Right lobe of liver (tissue), 6 donors: ENCODE results near the gene CRX. TPM values are rescaled to one million over a fixed set of nuclear protein-coding genes. Genes with fewer than 3 reads are reported as not detected.

ENCODE experiments used
- ATAC-seq, 4 donors: fragments of 200-7000 bp; cut with Tn5 transposase; one replicate each; pipeline ENCODE4 v1.9.1; 2020; ENCODE audit warnings: mild to moderate bottlenecking in 4 of 4, moderate library complexity in 4 of 4
- DNase-seq, 3 donors: peaks; one replicate each; pipeline ENCODE4 v3.0.0-alpha.2; 2020
- H3K27ac ChIP-seq, 3 donors: fragments of 200-600 bp; one replicate each; pipeline ENCODE4 v1.8.0; 2022
- H3K27me3 ChIP-seq, 2 donors: fragments of 200-600 bp; one replicate each; pipeline ENCODE4 v1.8.0; 2022
- H3K36me3 ChIP-seq, 4 donors: fragments of 200-600 bp; sonication (generic) in 1 of 4; one replicate each; pipeline versions ENCODE4 v1.5.1 to v1.8.0; 2017 to 2022; ENCODE audit warnings: control low read depth in 1 of 4
- H3K4me1 ChIP-seq, 4 donors: fragments of 200-600 bp; sonication (generic) in 1 of 4; one replicate each; pipeline versions ENCODE4 v1.5.1 to v1.8.0; 2017 to 2022; ENCODE audit warnings: control low read depth in 1 of 4
- H3K4me3 ChIP-seq, 3 donors: fragments of 200-600 bp; one replicate each; pipeline ENCODE4 v1.8.0; 2022
- H3K9me3 ChIP-seq, 4 donors: fragments of 200-600 bp; sonication (generic) in 1 of 4; one replicate each; pipeline versions ENCODE4 v1.5.1 to v1.8.0; 2017 to 2022; ENCODE audit warnings: control low read depth in 1 of 4
- POLR2A ChIP-seq: fragments of 450-650 bp; IDR thresholded peaks from one replicate; pipeline ENCODE4 v1.6.1; 2017; ENCODE audit warnings: antibody characterized with exemption, mild to moderate bottlenecking
- WGBS: methylation state at CpG from one replicate; pipeline ENCODE4 v1.1.6; 2018; ENCODE audit warnings: low coverage, low lambda C conversion rate; ENCODE audit not compliant: insufficient coverage; ENCODE audit errors: missing lambda C conversion rate; 5-methylcytosine and 5-hydroxymethylcytosine counted together
- intact Hi-C, 2 donors: fragments of 100-400 bp; cut with DNase I; formaldehyde crosslinking; loops; one replicate each; pipeline versions ENCODE4 v1.11.2 to v1.14.1; 2022
- total RNA-seq, 6 experiments: library from RNA; depleted of rRNA in 2 of 6; stranded (reverse); fragments of >200 nt in 2 of 6; fragmentation: NEBNext Ultra II Directional in 3 of 6; extraction: Animal tissue kit (Norgen Biotek cat#: 25700) in 3 of 6; gene quantifications; one replicate each; pipeline versions ENCODE4 v1.1.0 to v1.2.4, GENCODE V29; 2016 to 2023
- TF ChIP-seq, protein P1 (sequence below), 4 donors: fragments of 200-600 bp in 3 of 4; fragments of 450-650 bp in 1 of 4; IDR thresholded peaks; one replicate each; pipeline versions ENCODE4 v1.5.1 to v1.8.0; 2016 to 2022; ENCODE audit warnings: antibody characterized with exemption in 4 of 4, mild to moderate bottlenecking in 2 of 4
- donor health status: DM: no; HTN: yes; CAD: no.
- donor health status: DM: no; HTN: no; CAD: no.
- donor health status: DM: no; HTN: no; CAD: no.
- donor health status: DM: no; HTN: yes; CAD: no.
- donor health status: DM: no; HTN: yes; CAD: no.

CRX gene
- total RNA-seq, 6 experiments from 2014 or later: not detected

DNA sequence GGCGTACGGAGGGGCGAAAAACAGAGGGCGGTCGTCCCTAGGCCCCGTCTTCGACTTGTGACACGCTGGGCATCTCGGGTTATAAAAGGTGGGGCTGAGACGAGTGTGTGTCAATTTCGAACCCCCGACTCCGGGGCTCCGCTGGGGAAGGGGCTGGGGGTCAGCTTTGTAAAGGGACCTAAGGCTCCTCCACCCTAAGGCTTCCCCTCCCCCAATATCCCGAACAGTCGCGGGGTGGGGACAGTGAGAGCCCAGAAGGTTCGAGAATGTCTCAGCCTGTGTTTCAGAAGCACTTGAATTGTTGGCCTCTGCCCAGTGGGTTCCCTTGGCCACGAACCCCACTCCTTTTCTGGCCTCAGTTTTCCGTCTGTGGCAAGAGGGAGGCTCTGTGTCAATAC, 42.8 kb upstream of the CRX start:
- DNase-seq (peak in 2 of 3 donors; percentile 55 to 58), ATAC-seq (peak; percentile 3 to 54 (median 37))
- H3K4me1 ChIP-seq: peaks cover 0 to 27% (median 0%) of the 10 kb centered on the region in 4 donors
- peaks cover 0 to 16% (median under 1%) of the 10 kb centered on the region in 4 donors for H3K36me3 ChIP-seq
- H3K4me3 ChIP-seq: peak overlapping the region; percentile 72 to 93 (median 90)
- no peaks in the 10 kb centered on the region for H3K9me3 ChIP-seq
- WGBS: 2% methylated on average over 15 of the region's 20 CpGs
- H3K27me3 ChIP-seq: no peaks in the 10 kb centered on the region
- intact Hi-C loops: no loop called here
- H3K27ac ChIP-seq: peak overlapping the region; percentile 98 to 99 (median 98)
- TF ChIP-seq, protein P1, sequence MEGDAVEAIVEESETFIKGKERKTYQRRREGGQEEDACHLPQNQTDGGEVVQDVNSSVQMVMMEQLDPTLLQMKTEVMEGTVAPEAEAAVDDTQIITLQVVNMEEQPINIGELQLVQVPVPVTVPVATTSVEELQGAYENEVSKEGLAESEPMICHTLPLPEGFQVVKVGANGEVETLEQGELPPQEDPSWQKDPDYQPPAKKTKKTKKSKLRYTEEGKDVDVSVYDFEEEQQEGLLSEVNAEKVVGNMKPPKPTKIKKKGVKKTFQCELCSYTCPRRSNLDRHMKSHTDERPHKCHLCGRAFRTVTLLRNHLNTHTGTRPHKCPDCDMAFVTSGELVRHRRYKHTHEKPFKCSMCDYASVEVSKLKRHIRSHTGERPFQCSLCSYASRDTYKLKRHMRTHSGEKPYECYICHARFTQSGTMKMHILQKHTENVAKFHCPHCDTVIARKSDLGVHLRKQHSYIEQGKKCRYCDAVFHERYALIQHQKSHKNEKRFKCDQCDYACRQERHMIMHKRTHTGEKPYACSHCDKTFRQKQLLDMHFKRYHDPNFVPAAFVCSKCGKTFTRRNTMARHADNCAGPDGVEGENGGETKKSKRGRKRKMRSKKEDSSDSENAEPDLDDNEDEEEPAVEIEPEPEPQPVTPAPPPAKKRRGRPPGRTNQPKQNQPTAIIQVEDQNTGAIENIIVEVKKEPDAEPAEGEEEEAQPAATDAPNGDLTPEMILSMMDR (IDR thresholded peaks at IDR 0.05): no peak
- TF ChIP-seq POLR2A: no peak

DNA sequence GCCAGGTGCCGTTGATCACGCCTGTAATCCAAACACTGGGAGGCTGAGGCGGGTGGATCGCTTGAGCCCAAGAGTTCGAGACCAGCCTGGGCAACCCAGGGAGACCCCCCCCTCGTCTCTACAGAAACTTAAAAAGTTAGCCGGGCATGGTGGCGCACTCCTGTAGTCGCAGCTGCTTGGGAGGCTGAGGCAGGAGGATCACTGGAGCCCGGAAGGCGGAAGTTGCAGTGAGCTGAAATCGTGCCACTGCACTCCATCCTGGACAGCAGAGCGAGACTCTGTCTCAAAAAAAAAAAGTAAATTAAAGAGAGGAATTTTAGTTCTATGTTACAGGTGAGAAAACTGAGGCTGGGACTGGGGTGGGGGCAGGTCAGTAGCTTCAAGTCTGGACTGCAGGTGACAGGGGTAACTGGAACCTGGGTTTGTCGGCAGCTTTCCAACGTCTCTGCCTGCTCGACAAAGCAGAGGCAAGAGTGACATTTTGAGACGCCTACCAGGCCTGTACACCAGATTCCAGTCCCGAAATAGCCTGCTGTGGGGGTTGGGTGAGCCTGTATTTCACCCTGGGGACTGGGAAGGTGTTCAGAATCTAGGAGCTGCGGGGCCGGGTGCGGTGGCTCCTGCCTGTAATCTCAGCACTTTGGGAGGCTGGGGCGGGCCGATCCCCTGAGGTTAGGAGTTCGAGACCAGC, 42.1 kb upstream of the CRX start:
- Histone ChIP-seq H3K27me3 (no peaks in the 10 kb centered on the region), H3K4me3 (peak overlapping the region; percentile 72 to 93 (median 90)), H3K36me3 (peaks cover 0 to 23% (median 3%) of the 10 kb centered on the region in 4 donors), H3K4me1 (peaks cover 0 to 27% (median 0%) of the 10 kb centered on the region in 4 donors), H3K27ac (peak overlapping the region; percentile 98 to 99 (median 98)), H3K9me3 (no peaks in the 10 kb centered on the region)
- WGBS: 80% methylated on average over 18 of the region's 24 CpGs
- DNase-seq (no peak), ATAC-seq (no peak)
- no peak for TF ChIP-seq POLR2A
- TF ChIP-seq, protein P1 (IDR thresholded peaks at IDR 0.05): no peak
- intact Hi-C loops: loop anchor here in 1 of 2 donors (10.0 kb wide), 1 partner anchor 65 kb away; the partner anchor contains the start of gene EHD2

DNA sequence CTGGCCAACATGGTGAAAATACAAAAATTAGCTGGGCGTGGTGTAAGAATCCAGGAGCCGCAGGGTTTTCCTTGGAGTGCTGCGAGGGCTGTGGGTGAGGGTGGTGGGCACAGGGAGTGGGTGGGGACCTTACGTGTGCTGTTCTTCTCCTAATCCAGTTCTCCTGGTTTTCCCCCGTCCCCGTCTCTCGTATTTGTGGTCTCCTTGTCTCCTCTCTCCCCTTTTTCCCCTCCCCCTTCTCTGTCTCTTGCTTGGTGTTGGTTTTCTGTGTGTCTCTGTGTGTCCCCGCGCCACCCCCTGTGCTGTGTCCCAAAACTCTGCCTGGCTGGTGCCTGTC, 41.6 kb upstream of the CRX start:
- DNase-seq (no peak), ATAC-seq (no peak)
- no peaks in the 10 kb centered on the region for H3K9me3 ChIP-seq
- H3K27me3 ChIP-seq: no peaks in the 10 kb centered on the region
- WGBS: 87% methylated on average over 4 of the region's 9 CpGs
- H3K4me1 ChIP-seq: peaks cover 0 to 27% (median 0%) of the 10 kb centered on the region in 4 donors
- peak overlapping the region in 1 of 3 donors; percentile 72 for H3K4me3 ChIP-seq
- peaks cover 0 to 27% (median 3%) of the 10 kb centered on the region in 4 donors for H3K36me3 ChIP-seq
- intact Hi-C loops: loop anchor here in 1 of 2 donors (10.0 kb wide), 1 partner anchor 65 kb away; the partner anchor contains the start of gene EHD2
- TF ChIP-seq, protein P1 (IDR thresholded peaks at IDR 0.05): no peak
- no peak for TF ChIP-seq POLR2A
- peak overlapping the region in 2 of 3 donors; percentile 3 to 98 for H3K27ac ChIP-seq

DNA sequence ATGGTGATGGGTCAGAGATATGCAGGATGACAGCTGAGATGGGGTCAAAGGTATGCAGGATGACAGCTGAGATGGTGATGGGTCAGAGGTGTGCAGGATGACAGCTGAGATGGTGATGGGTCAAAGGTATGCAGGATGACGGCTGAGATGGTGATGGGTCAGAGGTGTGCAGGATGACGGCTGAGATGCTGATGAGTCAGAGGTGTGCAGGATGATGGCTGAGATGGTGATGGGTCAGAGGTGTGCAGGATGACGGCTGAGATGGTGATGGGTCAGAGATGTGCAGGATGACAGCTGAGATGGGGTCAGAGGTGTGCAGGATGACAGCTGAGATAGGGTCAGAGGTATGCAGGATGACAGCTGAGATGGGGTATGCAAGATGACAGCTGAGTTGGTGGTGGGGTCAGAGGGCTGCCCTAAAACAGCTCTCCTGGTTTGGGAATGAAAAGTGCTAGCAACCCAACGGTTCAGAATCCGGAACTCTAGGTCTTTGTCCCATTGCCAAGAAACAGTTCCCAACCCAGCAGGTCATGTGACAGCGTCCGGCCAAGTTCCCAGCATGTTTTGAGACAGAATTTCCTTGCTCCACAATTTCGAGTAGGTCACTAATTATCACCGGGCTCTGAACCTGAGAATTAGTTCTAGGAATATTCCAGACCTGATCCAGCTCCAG, 40.0 kb upstream of the CRX start:
- DNase-seq: peak in 1 of 3 donors; percentile 44
- Histone ChIP-seq H3K36me3 (peaks cover 0 to 35% (median 3%) of the 10 kb centered on the region in 4 donors), H3K4me1 (peaks cover 0 to 20% (median 0%) of the 10 kb centered on the region in 4 donors), H3K9me3 (no peaks in the 10 kb centered on the region), H3K27me3 (no peaks in the 10 kb centered on the region), H3K27ac (peak overlapping the region in 2 of 3 donors; percentile 21 to 47), H3K4me3 (no peak overlapping the region)
- ATAC-seq: peak in 3 of 4 donors; percentile 7 to 38 (median 21)
- intact Hi-C loops: loop anchor here in 1 of 2 donors (10.0 kb wide), 1 partner anchor 67 kb away; the partner anchor contains the start of gene EHD2
- WGBS: 41% methylated on average over 9 of the region's 9 CpGs
- TF ChIP-seq POLR2A: no peak
- TF ChIP-seq, protein P1 (IDR thresholded peaks at IDR 0.05): no peak
